Cardiac fibroblast (primary cell): ENCODE data around the gene APBA1.
A peak's percentile ranks its signal among the peaks of the same experiment; 100 is the strongest.

Experiments used
- DNase-seq, 2 donors: peaks; one replicate each; pipeline versions ENCODE4 v3.0.0 to v3.0.0-alpha.2; 2010; ENCODE audit warnings: low read depth in 2 of 2
- H3K4me3 ChIP-seq, 2 donors: replicated peaks in 1 of 2; 1 replicate in 1 of 2; 2 replicates in 1 of 2; pipeline ENCODE4 v1.5.1; 2011; ENCODE audit warnings: low read depth in 2 of 2, low read length in 2 of 2, mild to moderate bottlenecking in 2 of 2, moderate library complexity in 1 of 2
- CTCF ChIP-seq: IDR thresholded peaks from one replicate; pipeline ENCODE4 v1.5.1; 2011; ENCODE audit warnings: low read depth, mild to moderate bottlenecking, low read length, inconsistent platforms

APBA1 gene

DNA sequence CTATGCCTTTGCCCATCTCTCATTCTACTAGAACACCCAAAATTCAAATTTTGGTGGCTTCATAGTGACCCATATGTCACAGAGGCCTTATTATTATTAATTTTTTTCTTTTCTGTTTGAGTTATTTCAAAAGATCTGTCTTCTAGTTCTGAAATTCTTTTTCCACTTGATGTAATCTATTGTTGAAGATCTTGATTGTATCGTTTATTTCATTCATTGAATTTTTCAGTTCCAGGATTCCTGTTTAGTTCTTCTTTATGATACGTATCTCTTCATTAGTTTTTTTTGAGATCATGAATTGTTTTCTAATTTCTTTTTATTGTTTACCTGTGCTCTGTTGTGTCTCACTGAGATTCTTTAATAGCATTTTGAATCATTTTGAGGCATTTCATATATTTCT is 24.6 kb upstream of the APBA1 start:
- no peak overlapping the region for H3K4me3 ChIP-seq
- no peak for DNase-seq
- TF ChIP-seq CTCF: no peak

- TF ChIP-seq CTCF: no peak
- no peak overlapping the region for H3K4me3 ChIP-seq
- DNase-seq: no peak
Measured at GRCh38 chr9:69689991-69690538, 17.9 kb upstream of the APBA1 start.

DNA sequence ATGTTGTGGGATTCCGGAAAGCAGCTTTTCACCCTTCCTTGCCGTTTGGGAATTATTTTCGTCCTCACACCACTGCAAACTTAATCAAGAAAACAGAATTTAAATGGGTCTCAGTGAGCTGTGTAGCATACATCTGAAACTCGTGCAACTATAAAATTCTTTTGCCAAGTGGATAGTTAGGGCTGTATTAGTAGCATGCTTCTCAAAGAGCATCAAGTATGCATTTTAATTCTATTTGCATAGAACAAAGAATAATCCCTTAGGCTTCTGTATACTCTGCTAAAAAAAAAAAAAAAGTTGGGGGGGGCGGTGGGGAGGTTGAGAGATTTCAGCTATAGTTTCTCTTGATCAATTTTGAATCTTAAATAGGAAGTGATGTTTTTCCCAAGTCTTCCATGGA is 11.8 kb upstream of the APBA1 start:
- H3K4me3 ChIP-seq: no peak overlapping the region
- DNase-seq: no peak
- no peak for TF ChIP-seq CTCF

DNA sequence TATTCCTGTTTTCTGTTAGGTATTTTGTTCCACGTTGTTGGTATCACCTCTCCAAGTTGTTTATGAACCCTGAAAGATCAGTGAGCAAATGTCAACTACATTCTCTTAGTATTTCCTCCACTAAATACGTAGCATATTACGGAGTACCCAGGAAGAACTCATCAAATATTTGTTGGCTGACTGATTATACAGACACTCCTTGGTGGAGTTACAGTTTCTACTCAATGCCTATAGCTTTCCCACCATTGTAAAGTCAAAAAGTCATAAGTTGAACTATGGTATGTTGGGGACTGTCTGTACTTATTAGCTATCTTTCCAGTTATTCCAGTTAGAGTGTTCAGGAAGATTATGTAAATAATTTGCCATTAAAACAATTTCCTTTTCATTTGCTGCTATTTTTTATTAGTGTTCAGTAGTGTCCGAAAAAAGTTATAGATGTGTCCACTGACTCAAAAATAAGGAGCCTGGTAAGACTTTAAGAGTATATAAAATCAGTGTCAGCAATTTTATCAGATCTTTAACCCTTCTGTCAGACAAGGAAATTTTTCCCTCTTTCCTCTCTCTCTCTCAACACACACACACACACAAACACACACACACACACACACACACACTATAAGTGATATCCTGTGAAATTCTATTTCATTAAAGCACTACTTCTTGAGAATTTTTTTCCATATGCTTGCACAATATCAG is 6.8 kb upstream of the APBA1 start:
- no peak for DNase-seq
- H3K4me3 ChIP-seq: no peak overlapping the region
- TF ChIP-seq CTCF: no peak

- no peak for DNase-seq
- TF ChIP-seq CTCF: no peak
- H3K4me3 ChIP-seq: no peak overlapping the region
Measured at GRCh38 chr9:69677931-69678330, 5.8 kb upstream of the APBA1 start.

DNA sequence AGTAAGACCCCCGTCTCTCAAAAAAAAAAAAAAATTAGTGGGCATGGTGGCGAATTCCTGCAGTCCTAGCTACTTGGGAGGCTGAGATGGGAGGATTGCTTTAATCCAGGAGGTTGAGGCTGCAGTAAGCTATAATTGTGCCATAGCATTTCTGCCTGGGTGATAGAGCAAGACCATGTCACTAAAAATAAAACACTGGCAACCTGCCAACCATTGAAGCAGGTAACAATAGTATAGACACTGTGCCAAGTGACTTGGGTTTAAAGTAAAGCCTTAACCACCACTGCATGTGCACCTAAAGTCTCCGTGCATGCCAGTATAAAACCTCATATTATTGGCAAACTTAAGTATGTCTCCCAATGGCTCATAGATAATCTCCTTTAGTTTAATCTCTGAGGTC is 3.4 kb upstream of the APBA1 start:
- DNase-seq: peak in 1 of 2 donors; percentile 28
- TF ChIP-seq CTCF: no peak
- no peak overlapping the region for H3K4me3 ChIP-seq
